Astrocyte (in vitro differentiated cells and primary cell): ENCODE measurements around the gene ATP11A.

Source experiments
- EZH2 ChIP-seq: IDR thresholded peaks from 2 replicates; pipeline ENCODE4 v1.6.1; 2012; ENCODE audit warnings: mild to moderate bottlenecking, low read length, inconsistent platforms; ENCODE audit not compliant: insufficient read depth
- TF ChIP-seq, protein P1 (sequence below): IDR thresholded peaks from 2 replicates; pipeline ENCODE4 v1.5.1; 2011; ENCODE audit warnings: low read depth, mild to moderate bottlenecking, inconsistent platforms, low read length, moderate library complexity; ENCODE audit not compliant: insufficient read depth

DNA sequence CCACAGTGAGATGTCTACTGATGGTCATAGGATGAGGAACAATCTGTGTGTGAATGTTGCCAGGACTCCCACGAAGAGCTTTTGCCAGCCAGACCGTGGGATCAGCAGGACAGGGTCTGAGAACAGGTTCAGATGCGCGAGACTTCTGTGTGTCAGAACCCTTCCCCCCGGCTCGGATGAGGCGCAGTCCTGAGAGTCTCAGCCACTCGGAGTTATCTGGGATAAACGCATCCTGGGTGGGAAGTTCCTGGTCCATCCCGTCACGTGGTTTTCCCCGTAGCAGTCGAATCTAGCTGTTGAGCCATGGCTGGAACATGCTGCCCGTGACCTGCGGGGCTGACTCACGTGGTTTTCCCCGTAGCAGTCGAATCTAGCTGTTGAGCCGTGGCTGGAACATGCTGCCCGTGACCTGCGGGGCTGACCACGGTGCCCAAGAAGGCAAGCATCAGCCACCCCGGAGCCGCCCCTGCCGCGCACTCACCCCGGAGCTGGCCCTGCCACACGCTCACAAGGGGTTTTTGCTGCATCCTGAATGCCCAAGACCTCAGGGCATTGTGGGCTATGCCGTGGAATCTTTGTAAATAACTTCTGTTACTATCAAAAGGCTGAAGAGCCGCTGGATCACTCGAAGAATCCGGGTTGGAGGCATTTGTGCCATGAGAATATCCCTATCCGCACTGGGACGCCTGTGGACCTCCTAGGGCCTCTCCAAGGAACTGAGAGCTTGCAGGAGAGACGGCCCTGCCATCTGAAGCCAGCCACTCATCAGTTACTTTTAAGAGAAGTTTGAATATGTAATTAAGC lies 148.4 kb downstream of the ATP11A start:
- TF ChIP-seq, protein P1, sequence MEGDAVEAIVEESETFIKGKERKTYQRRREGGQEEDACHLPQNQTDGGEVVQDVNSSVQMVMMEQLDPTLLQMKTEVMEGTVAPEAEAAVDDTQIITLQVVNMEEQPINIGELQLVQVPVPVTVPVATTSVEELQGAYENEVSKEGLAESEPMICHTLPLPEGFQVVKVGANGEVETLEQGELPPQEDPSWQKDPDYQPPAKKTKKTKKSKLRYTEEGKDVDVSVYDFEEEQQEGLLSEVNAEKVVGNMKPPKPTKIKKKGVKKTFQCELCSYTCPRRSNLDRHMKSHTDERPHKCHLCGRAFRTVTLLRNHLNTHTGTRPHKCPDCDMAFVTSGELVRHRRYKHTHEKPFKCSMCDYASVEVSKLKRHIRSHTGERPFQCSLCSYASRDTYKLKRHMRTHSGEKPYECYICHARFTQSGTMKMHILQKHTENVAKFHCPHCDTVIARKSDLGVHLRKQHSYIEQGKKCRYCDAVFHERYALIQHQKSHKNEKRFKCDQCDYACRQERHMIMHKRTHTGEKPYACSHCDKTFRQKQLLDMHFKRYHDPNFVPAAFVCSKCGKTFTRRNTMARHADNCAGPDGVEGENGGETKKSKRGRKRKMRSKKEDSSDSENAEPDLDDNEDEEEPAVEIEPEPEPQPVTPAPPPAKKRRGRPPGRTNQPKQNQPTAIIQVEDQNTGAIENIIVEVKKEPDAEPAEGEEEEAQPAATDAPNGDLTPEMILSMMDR, result no peak
- no peak for TF ChIP-seq EZH2
